ENCODE results near the gene ZNF787. TPM values are rescaled to one million over a fixed set of nuclear protein-coding genes. Genes with fewer than 3 reads are reported as not detected.

Gene ZNF787
- total RNA-seq, 1 donor = 27.5 TPM

DNA sequence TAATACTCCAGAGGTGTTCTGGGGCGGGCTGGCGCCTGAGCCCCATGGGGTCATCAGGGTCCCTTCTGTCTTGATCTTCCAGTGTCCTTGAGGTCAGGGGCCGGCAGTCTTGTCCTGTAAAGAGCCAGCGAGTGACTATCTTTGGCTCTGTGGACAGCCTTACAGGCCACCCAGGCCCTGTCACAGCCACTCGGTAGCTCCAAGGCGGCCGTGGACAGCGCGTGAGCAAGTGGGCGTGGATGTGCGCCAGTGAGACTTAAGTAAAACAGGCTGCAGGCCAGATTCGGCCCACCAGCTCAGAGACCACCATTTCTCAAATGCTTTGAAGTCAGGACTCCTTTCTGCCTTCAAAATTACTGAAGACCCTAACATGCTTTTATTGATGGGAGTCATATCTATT, 23.7 kb upstream of the ZNF787 start:
- H3K27ac ChIP-seq (ENCODE audit: low read depth, low read length) = no peak overlapping the region
- H3K4me1 ChIP-seq (ENCODE audit: insufficient read depth, low read length) = peaks cover 14% of the 10 kb centered on the region
- no peak for DNase-seq (ENCODE audit: insufficient read length, low spot score, missing footprints)
- H3K79me2 ChIP-seq (ENCODE audit: insufficient read depth, low read length) = peaks cover 31% of the 10 kb centered on the region
- no peak overlapping the region for H2AFZ ChIP-seq (ENCODE audit: low read length)
- TF ChIP-seq, protein P1, sequence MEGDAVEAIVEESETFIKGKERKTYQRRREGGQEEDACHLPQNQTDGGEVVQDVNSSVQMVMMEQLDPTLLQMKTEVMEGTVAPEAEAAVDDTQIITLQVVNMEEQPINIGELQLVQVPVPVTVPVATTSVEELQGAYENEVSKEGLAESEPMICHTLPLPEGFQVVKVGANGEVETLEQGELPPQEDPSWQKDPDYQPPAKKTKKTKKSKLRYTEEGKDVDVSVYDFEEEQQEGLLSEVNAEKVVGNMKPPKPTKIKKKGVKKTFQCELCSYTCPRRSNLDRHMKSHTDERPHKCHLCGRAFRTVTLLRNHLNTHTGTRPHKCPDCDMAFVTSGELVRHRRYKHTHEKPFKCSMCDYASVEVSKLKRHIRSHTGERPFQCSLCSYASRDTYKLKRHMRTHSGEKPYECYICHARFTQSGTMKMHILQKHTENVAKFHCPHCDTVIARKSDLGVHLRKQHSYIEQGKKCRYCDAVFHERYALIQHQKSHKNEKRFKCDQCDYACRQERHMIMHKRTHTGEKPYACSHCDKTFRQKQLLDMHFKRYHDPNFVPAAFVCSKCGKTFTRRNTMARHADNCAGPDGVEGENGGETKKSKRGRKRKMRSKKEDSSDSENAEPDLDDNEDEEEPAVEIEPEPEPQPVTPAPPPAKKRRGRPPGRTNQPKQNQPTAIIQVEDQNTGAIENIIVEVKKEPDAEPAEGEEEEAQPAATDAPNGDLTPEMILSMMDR (IDR thresholded peaks at IDR 0.05; ENCODE audit: extremely low read depth, low read depth, low read length) = no peak
- no peak overlapping the region for H3K4me2 ChIP-seq (ENCODE audit: insufficient read depth, low read length)
- no peaks in the 10 kb centered on the region for H4K20me1 ChIP-seq (ENCODE audit: insufficient read depth, low read length)
- no peak overlapping the region for H3K4me3 ChIP-seq (ENCODE audit: insufficient read depth, low read length)
- H3K9me3 ChIP-seq (ENCODE audit: low read depth, low read length) = no peaks in the 10 kb centered on the region
- no peaks in the 10 kb centered on the region for H3K36me3 ChIP-seq (ENCODE audit: insufficient read depth, low read length)
- no peaks in the 10 kb centered on the region for H3K27me3 ChIP-seq (ENCODE audit: insufficient read depth, low read length)

DNA sequence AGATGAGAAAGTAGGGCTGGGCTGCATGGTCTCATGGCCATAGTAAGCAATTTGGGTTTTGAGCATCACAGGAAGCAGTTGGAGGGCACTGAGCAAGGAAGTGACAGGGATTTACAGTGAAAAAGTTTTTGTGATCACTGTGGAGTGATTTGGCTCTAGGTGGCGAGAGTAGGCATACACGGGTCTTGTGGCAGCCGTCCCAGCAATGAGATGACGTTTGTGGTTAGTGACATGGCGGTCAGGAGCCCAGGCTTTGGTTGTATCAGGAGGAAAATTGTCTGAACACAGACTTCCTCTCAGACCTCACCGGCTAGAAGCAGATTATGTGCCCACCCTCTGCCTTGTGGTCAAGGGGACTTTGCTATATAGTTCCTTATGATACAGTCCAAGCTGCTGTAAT, 23.3 kb upstream of the ZNF787 start:
- no peak overlapping the region for H3K27ac ChIP-seq (ENCODE audit: low read depth, low read length)
- H4K20me1 ChIP-seq (ENCODE audit: insufficient read depth, low read length) = no peaks in the 10 kb centered on the region
- H2AFZ ChIP-seq (ENCODE audit: low read length) = no peak overlapping the region
- H3K4me1 ChIP-seq (ENCODE audit: insufficient read depth, low read length) = peaks cover 14% of the 10 kb centered on the region
- DNase-seq (ENCODE audit: insufficient read length, low spot score, missing footprints) = peak; percentile 90
- no peaks in the 10 kb centered on the region for H3K36me3 ChIP-seq (ENCODE audit: insufficient read depth, low read length)
- H3K79me2 ChIP-seq (ENCODE audit: insufficient read depth, low read length) = peaks cover 27% of the 10 kb centered on the region
- no peak overlapping the region for H3K4me2 ChIP-seq (ENCODE audit: insufficient read depth, low read length)
- no peaks in the 10 kb centered on the region for H3K27me3 ChIP-seq (ENCODE audit: insufficient read depth, low read length)
- TF ChIP-seq, protein P1 (IDR thresholded peaks at IDR 0.05; ENCODE audit: extremely low read depth, low read depth, low read length) = no peak
- H3K9me3 ChIP-seq (ENCODE audit: low read depth, low read length) = no peaks in the 10 kb centered on the region
- no peak overlapping the region for H3K4me3 ChIP-seq (ENCODE audit: insufficient read depth, low read length)

DNA sequence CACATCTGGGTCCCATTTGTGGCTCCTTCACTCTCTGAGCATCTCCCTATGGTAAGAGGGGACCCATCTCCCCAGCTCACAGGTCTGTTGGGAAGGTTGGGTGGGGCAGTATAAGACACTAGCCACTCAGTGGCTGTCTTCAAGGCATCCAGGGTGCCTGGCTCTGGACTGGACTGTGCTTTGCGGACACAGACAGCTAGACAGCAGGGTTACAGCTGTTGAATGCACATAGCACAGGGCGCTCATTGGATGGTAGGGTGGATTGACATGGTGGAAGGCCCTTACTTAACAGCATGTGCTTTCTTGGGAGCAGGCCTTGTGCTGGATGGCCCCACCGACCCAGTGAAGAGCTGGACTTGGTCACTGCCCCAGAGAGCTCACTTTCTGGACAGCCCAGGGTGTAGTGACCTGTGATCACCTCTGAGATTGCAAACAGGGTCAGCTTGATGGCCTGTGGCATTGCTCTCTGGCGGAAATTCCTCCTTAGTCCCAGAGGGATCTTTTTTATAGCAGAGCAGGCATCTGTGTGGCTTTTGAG, 21.9 kb upstream of the ZNF787 start:
- H4K20me1 ChIP-seq (ENCODE audit: insufficient read depth, low read length) = no peaks in the 10 kb centered on the region
- H3K27ac ChIP-seq (ENCODE audit: low read depth, low read length) = no peak overlapping the region
- TF ChIP-seq, protein P1 (IDR thresholded peaks at IDR 0.05; ENCODE audit: extremely low read depth, low read depth, low read length) = no peak
- no peaks in the 10 kb centered on the region for H3K27me3 ChIP-seq (ENCODE audit: insufficient read depth, low read length)
- H3K36me3 ChIP-seq (ENCODE audit: insufficient read depth, low read length) = no peaks in the 10 kb centered on the region
- no peak overlapping the region for H3K4me3 ChIP-seq (ENCODE audit: insufficient read depth, low read length)
- peaks cover 27% of the 10 kb centered on the region for H3K79me2 ChIP-seq (ENCODE audit: insufficient read depth, low read length)
- no peak overlapping the region for H3K4me2 ChIP-seq (ENCODE audit: insufficient read depth, low read length)
- H3K9me3 ChIP-seq (ENCODE audit: low read depth, low read length) = no peaks in the 10 kb centered on the region
- DNase-seq (ENCODE audit: insufficient read length, low spot score, missing footprints) = peak; percentile 78
- peaks cover 14% of the 10 kb centered on the region for H3K4me1 ChIP-seq (ENCODE audit: insufficient read depth, low read length)
- H2AFZ ChIP-seq (ENCODE audit: low read length) = no peak overlapping the region

DNA sequence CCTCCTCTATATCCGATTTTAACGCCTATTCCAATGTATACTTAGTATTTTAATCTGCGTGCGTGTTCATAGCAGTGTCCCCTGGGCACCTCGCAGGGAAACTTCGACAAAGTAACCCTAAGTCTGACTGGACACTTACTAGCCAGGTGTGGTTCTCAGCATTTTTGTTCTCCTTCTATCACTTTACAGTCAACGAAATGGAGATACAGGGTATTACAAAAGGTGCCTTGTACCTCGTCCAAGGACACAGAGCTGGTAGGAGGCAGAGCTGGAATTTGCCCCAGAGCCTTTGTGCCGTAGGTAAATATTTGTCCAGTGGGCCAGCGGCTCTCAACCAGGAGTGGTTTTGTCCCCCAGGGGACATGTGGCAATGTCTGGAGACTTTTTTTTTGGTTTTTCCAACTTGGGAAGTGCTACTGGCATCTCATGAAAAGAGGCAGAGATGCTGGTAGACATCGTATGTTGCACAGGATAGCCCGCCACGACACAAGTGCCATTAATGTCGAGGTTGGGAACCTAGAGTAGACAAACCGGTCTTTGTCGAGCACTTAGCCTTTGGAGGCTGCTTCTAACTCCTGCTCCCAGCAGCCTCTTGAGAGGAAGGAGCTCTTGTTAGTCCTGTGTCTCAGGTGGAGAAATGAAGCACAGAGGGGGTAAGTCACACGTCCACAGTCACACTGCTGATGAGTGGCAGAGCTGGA, 21.1 kb upstream of the ZNF787 start:
- no peaks in the 10 kb centered on the region for H3K36me3 ChIP-seq (ENCODE audit: insufficient read depth, low read length)
- H3K9me3 ChIP-seq (ENCODE audit: low read depth, low read length) = no peaks in the 10 kb centered on the region
- H3K4me1 ChIP-seq (ENCODE audit: insufficient read depth, low read length) = peaks cover 14% of the 10 kb centered on the region
- peak overlapping the region; percentile 90 for H3K4me2 ChIP-seq (ENCODE audit: insufficient read depth, low read length)
- H3K79me2 ChIP-seq (ENCODE audit: insufficient read depth, low read length) = peaks cover 27% of the 10 kb centered on the region
- no peak overlapping the region for H3K27ac ChIP-seq (ENCODE audit: low read depth, low read length)
- no peaks in the 10 kb centered on the region for H3K27me3 ChIP-seq (ENCODE audit: insufficient read depth, low read length)
- TF ChIP-seq, protein P1 (IDR thresholded peaks at IDR 0.05; ENCODE audit: extremely low read depth, low read depth, low read length) = no peak
- H2AFZ ChIP-seq (ENCODE audit: low read length) = peak overlapping the region; percentile 18
- no peaks in the 10 kb centered on the region for H4K20me1 ChIP-seq (ENCODE audit: insufficient read depth, low read length)
- H3K4me3 ChIP-seq (ENCODE audit: insufficient read depth, low read length) = peak overlapping the region; percentile 76
- DNase-seq (ENCODE audit: insufficient read length, low spot score, missing footprints) = peak; percentile 67

Data from osteoblast (primary cell).